NCI-H1436 (cell line): ENCODE measurements around the gene AIF1.

Experiments used
- DNase-seq: peaks from one replicate; lab custom pipeline; 2025; lab: John Stamatoyannopoulos, UW

The AIF1 gene

GRCh38 chr6:31663961-31664789, 49.1 kb downstream of the AIF1 start:
- DNase-seq, result no peak

- DNase-seq, result peak; percentile 88
Observed at GRCh38 chr6:31664790-31665500, 49.9 kb downstream of the AIF1 start, which contains the start of gene GPANK1. TSS of gene GPANK1 (minus strand) at chr6:31664997. CDS start at chr6:31664478, 519 bp downstream.

GRCh38 chr6:31665501-31666336, 50.7 kb downstream of the AIF1 start, which contains the start of gene CSNK2B:
TSS of gene CSNK2B (plus strand) at chr6:31666080. CDS start at chr6:31666832, 752 bp downstream.
- peak; percentile 96 for DNase-seq

GRCh38 chr6:31666337-31666965, 51.4 kb downstream of the AIF1 start:
- no peak for DNase-seq
